ENCODE measurements around the gene GMDS. TPM values are rescaled to one million over a fixed set of nuclear protein-coding genes. Genes with fewer than 3 reads are reported as not detected.

The GMDS gene
- total and polyA plus RNA-seq, 2 donors (not counting 1 experiment from before 2014, with no cell fraction given): 12.7 to 34.5 TPM

DNA sequence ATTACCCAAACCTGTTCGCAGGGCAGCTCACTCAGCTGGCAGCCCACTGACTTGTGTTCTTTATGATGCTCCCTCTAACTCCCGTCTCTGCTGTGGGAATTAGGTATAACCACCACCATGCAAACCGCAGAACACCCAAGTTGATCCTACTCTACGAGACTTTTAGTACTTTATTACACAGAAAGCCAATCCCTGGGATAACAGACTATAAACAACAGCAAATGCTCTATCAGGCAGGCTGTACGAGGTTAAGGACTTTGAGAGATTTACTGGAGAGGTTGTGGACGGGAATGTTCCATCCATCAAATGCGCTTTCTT is 394.6 kb downstream of the GMDS start:
- no peak for DNase-seq (ENCODE audit: low read depth in 2 of 2)
- Histone ChIP-seq H3K9me3 (ENCODE audit: control insufficient read depth, insufficient read depth, low read depth, low read length) (no peaks in the 10 kb centered on the region), H3K27ac (ENCODE audit: insufficient read depth, low read length) (no peak overlapping the region), H3K4me1 (ENCODE audit: control insufficient read depth, extremely low read depth, insufficient read depth, low read length) (no peaks in the 10 kb centered on the region), H3K4me2 (ENCODE audit: extremely low read depth, insufficient read depth, low read length) (no peak overlapping the region), H2AFZ (ENCODE audit: low read length) (no peak overlapping the region), H4K20me1 (ENCODE audit: control insufficient read depth, extremely low read depth, insufficient read depth, low read length) (no peaks in the 10 kb centered on the region), H3K36me3 (ENCODE audit: control insufficient read depth, insufficient read depth, low read length) (no peaks in the 10 kb centered on the region), H3K27me3 (ENCODE audit: control insufficient read depth, insufficient read depth, low read length) (no peaks in the 10 kb centered on the region), H3K9ac (ENCODE audit: insufficient read depth, low read length) (no peak overlapping the region), H3K79me2 (ENCODE audit: control insufficient read depth, insufficient read depth, low read length) (no peaks in the 10 kb centered on the region), H3K4me3 (replicated peaks in 1 of 4; ENCODE audit: control extremely low read depth in 1 of 4, insufficient read depth in 1 of 4, low read depth in 3 of 4, low read length in 4 of 4) (no peak overlapping the region)
- no peak for TF ChIP-seq EZH2 (IDR thresholded peaks at IDR 0.05; ENCODE audit: low read length, missing control alignments)

GRCh38 chr6:1850121-1850839 is 395.1 kb downstream of the GMDS start:
- Histone ChIP-seq H3K4me3 (replicated peaks in 1 of 4; ENCODE audit: control extremely low read depth in 1 of 4, insufficient read depth in 1 of 4, low read depth in 3 of 4, low read length in 4 of 4) (no peak overlapping the region), H3K27me3 (ENCODE audit: control insufficient read depth, insufficient read depth, low read length) (no peaks in the 10 kb centered on the region), H3K4me2 (ENCODE audit: extremely low read depth, insufficient read depth, low read length) (no peak overlapping the region), H3K4me1 (ENCODE audit: control insufficient read depth, extremely low read depth, insufficient read depth, low read length) (no peaks in the 10 kb centered on the region), H3K36me3 (ENCODE audit: control insufficient read depth, insufficient read depth, low read length) (no peaks in the 10 kb centered on the region), H3K27ac (ENCODE audit: insufficient read depth, low read length) (no peak overlapping the region), H3K79me2 (ENCODE audit: control insufficient read depth, insufficient read depth, low read length) (no peaks in the 10 kb centered on the region), H3K9ac (ENCODE audit: insufficient read depth, low read length) (no peak overlapping the region), H4K20me1 (ENCODE audit: control insufficient read depth, extremely low read depth, insufficient read depth, low read length) (no peaks in the 10 kb centered on the region), H3K9me3 (ENCODE audit: control insufficient read depth, insufficient read depth, low read depth, low read length) (no peaks in the 10 kb centered on the region), H2AFZ (ENCODE audit: low read length) (no peak overlapping the region)
- no peak for TF ChIP-seq EZH2 (IDR thresholded peaks at IDR 0.05; ENCODE audit: low read length, missing control alignments)
- no peak for TF ChIP-seq CTCF (conservative IDR thresholded peaks at IDR 0.05 in 1 of 2, IDR thresholded peaks at IDR 0.05 in 1 of 2; ENCODE audit: low read depth in 1 of 2, low read length in 2 of 2)
- DNase-seq (ENCODE audit: low read depth in 2 of 2): no peak

DNA sequence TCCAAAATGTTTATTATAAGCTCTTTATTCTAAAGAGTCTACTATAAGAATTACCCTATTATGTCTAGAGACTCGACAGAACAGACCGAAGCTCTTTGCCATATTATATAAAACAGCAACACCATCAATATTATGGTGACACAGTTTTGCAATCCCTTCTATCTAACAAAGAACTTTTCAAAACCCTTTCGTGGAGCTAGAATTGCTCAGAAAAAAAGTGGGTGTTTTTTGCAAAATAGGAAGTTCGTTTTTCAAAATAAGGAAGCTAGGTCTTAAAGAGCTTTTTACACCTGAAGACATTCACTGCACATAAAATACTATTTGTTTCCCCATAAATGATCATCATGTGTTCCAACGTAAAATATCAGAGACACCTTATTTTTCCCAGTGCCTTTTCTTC is 395.7 kb downstream of the GMDS start:
- H3K9me3 ChIP-seq (ENCODE audit: control insufficient read depth, insufficient read depth, low read depth, low read length): no peaks in the 10 kb centered on the region
- DNase-seq (ENCODE audit: low read depth in 2 of 2): no peak
- no peaks in the 10 kb centered on the region for H3K27me3 ChIP-seq (ENCODE audit: control insufficient read depth, insufficient read depth, low read length)
- no peak overlapping the region for H3K9ac ChIP-seq (ENCODE audit: insufficient read depth, low read length)
- H3K4me1 ChIP-seq (ENCODE audit: control insufficient read depth, extremely low read depth, insufficient read depth, low read length): no peaks in the 10 kb centered on the region
- H3K79me2 ChIP-seq (ENCODE audit: control insufficient read depth, insufficient read depth, low read length): no peaks in the 10 kb centered on the region
- no peak overlapping the region for H3K4me3 ChIP-seq (replicated peaks in 1 of 4; ENCODE audit: control extremely low read depth in 1 of 4, insufficient read depth in 1 of 4, low read depth in 3 of 4, low read length in 4 of 4)
- no peaks in the 10 kb centered on the region for H4K20me1 ChIP-seq (ENCODE audit: control insufficient read depth, extremely low read depth, insufficient read depth, low read length)
- TF ChIP-seq CTCF (conservative IDR thresholded peaks at IDR 0.05 in 1 of 2, IDR thresholded peaks at IDR 0.05 in 1 of 2; ENCODE audit: low read depth in 1 of 2, low read length in 2 of 2) (no peak), EZH2 (IDR thresholded peaks at IDR 0.05; ENCODE audit: low read length, missing control alignments) (no peak)
- H3K27ac ChIP-seq (ENCODE audit: insufficient read depth, low read length): no peak overlapping the region
- H2AFZ ChIP-seq (ENCODE audit: low read length): no peak overlapping the region
- H3K4me2 ChIP-seq (ENCODE audit: extremely low read depth, insufficient read depth, low read length): no peak overlapping the region
- no peaks in the 10 kb centered on the region for H3K36me3 ChIP-seq (ENCODE audit: control insufficient read depth, insufficient read depth, low read length)

Measured in fibroblast of lung (primary cell).